ENCODE measurements around the gene CUL9. TPM values are rescaled to one million over a fixed set of nuclear protein-coding genes. Genes with fewer than 3 reads are reported as not detected.
"Not testable (repeated sequence)": the region's sequence is repeated elsewhere in the genome, so short reads cannot be mapped to it uniquely, and the experiment has no call there.

CUL9 gene
- 10 to 100 TPM; 32.2 to 40.3 (median 37.6) TPM for polyA plus RNA-seq (ENCODE audit: insufficient read depth in 1 of 5, insufficient read length in 5 of 5, low replicate concordance in 1 of 5)
- long read RNA-seq, donor 1, partial matches to known transcripts = 213 of 425 reads
- long read RNA-seq, donor 1, other reads (novel, unspliced or antisense) = 210 of 425 reads
- long read RNA-seq, donor 2 = 0 reads
- long read RNA-seq, donor 3, partial matches to known transcripts = 0 of 1 reads
- long read RNA-seq, donor 3, other reads (novel, unspliced or antisense) = 0 of 1 reads
- long read RNA-seq, donor 4 = 0 reads
- long read RNA-seq, donor 5 = 0 reads
- long read RNA-seq, donor 6, partial matches to known transcripts = 0 of 1 reads
- long read RNA-seq, donor 6, other reads (novel, unspliced or antisense) = 0 of 1 reads
- long read RNA-seq, donor 7, partial matches to known transcripts = 89 of 261 reads
- long read RNA-seq, donor 7, other reads (novel, unspliced or antisense) = 172 of 261 reads
- long read RNA-seq, donor 8 = 0 reads

DNA sequence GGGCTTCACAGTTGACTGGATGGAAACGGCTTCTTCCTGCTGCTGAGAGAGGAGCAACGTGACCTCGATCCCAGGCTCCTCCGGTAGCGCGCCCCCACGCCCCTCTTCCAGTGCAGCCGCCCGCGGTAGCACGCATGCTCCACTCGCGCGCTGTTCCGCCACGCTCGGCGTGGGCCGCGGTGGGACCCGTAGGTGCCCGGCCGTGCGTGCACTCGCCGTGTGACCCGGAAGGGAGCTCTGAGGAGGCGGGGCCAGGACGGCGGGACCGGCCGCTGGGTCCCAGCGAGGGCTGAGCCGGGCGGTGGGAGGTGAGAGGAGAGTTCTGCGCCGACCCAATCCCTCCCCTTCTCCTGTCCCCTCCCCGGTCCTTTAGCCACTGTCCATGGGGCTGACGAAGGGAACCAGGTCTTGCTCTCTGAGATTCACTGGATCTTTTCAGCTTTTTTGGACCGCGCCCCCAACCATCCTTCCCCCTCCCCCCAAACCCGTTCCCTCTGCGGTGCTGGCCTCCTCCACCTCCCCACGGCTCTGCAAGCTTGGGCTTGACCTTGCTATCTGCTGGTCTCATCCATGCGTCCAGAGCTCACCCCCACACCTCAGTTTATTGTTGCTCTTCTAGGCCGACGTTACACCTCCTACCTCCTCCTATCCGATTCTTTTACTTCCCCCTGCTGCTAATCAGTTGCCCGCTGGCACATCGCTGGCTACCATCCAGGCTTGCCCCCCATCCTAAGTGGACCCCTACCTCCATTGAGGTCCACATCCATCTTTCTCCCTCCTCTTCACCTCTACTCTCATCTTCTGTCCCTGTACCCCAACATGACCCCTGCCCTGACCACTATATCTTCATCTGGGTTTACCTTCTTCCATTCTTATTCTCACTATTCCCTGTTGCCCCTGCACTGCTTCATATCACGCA, at the start of gene CUL9:
Gene CUL9, plus strand, starts transcription at position 255 of the 919 bp plus-strand sequence. CDS start 2,115 bp downstream, outside the sequence.
- peak; percentile 78 to 83 for DNase-seq

- DNase-seq = no peak
Measured at GRCh38 chr6:43138267-43138666, 43.7 kb upstream of the CUL9 start.

- DNase-seq = not testable (repeated sequence)
Measured at GRCh38 chr6:43139973-43140372, 42.0 kb upstream of the CUL9 start.

GRCh38 chr6:43141644-43142043, 40.4 kb upstream of the CUL9 start:
- no peak for DNase-seq

DNA sequence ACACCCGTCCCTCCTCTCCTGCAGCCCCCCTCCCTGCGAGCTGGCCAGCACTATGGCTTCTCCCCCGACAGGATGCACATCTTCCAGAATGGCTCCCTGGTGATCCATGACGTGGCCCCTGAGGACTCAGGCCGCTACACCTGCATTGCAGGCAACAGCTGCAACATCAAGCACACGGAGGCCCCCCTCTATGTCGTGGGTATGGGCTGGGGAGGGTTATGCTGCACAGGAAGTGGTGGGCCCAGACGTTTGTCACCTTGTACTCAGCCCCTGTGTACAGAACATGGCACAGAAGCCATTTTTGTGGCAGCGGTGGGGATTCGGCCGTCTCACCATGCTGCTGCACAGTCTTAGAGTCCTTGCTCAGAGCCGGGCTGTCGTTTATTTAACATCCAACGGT, 39.9 kb upstream of the CUL9 start:
- DNase-seq = no peak

GRCh38 chr6:43143235-43144128, 38.5 kb upstream of the CUL9 start:
- peak; percentile 91 to 92 for DNase-seq

DNA sequence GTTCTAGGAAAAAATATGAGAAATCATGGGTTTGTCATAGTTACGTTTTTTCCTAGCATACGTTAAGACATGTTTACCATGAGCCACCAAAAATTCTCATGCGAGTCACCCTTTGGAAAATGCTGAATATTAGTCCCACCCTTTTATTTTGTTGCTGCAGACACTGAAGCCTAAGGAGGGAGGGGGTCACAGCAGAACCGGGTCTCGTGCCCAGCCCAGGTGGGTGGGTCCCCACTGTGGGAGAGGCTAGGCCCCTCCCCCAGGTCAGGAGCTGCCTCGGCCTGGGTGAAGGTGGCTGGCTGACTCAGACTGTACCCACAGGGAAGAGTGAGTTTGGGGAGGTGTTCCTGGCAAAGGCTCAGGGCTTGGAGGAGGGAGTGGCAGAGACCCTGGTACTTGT, 37.1 kb upstream of the CUL9 start:
- DNase-seq = no peak

DNA sequence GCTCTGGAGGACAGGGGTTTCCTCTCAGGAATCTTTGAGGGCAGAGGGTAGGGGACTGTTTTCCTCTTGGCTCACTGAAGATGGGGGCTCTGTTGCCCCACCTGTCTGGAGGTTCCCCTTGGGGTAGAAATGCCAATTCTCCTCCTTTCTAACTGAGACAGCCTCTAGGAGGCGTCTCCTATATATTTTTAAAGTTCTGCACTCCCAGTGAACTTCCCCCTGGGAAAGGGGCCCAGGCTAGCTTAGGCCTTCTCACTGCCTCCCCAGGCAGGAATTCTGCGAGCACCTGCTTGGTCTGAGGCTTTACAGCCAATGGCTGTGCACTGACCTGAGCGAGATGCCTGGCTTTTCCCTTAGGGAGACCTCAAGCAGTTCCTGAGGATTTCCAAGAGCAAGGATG, 35.7 kb upstream of the CUL9 start:
- DNase-seq = no peak

GRCh38 chr6:43146709-43147688, 35.0 kb upstream of the CUL9 start:
- no peak for DNase-seq

GRCh38 chr6:43147691-43148477, 34.1 kb upstream of the CUL9 start:
- DNase-seq = no peak

GRCh38 chr6:43149265-43149664, 32.7 kb upstream of the CUL9 start:
- no peak for DNase-seq

GRCh38 chr6:43150051-43150751, 31.8 kb upstream of the CUL9 start:
- DNase-seq = no peak

DNA sequence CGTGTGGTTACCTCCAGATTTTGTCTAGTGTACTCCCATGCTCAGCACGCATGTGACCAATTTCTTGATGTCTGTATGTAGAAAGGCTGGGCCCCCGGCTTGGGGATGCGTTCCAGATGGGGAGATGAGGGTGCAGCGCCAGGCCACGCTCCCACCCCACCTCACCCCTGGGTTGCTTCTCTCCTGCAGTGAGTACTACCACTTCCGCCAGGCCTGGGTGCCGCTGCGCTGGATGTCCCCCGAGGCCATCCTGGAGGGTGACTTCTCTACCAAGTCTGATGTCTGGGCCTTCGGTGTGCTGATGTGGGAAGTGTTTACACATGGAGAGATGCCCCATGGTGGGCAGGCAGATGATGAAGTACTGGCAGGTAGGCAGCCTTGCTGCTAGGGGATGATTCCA, 22.4 kb upstream of the CUL9 start:
- no peak for DNase-seq

GRCh38 chr6:43163899-43164298, 18.1 kb upstream of the CUL9 start:
- DNase-seq = no peak

GRCh38 chr6:43170417-43170930, 11.5 kb upstream of the CUL9 start:
- DNase-seq = no peak

- DNase-seq = peak; percentile 99
Measured at GRCh38 chr6:43170931-43171706, 10.9 kb upstream of the CUL9 start, which contains the start of gene SRF. Gene SRF (plus strand): TSS chr6:43171269. CDS start chr6:43171657, 388 bp downstream.

GRCh38 chr6:43171707-43172103, 10.3 kb upstream of the CUL9 start:
- DNase-seq = no peak

Data from right lung (tissue), 10 donors.